G401.6 (cell line): Measurements from ENCODE around the gene TUBGCP5.
"Not testable (repeated sequence)": the region's sequence is repeated elsewhere in the genome, so short reads cannot be mapped to it uniquely, and the experiment has no call there.

Experiments used
- FAIRE-seq: peaks from 2 replicates; lab custom pipeline; 2012; peaks lifted over from hg19 to GRCh38; lab: Jason Lieb, UNC

The TUBGCP5 gene

GRCh38 chr15:23041736-23042135 lies 2.4 kb upstream of the TUBGCP5 start:
- FAIRE-seq, result not testable (repeated sequence)

DNA sequence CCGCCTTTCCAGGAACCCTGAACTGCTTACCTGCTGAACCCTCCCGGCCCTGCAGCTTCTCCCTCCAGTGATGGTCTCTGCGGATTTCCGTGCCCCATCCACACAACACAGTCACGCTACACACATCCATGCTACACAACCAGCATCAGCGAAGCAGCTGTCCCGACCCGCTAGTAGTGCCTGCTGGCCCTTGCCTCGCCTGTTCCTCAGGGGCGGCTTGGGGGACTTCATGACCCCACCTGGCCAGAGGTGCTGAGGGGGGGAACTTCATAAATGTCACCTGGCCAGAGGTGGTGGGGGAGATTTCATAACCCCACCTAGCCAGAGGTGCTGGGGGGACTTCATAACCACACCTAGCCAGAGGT lies 530 bp upstream of the TUBGCP5 start:
- FAIRE-seq, result no peak

GRCh38 chr15:23038726-23039142 lies 635 bp downstream of the TUBGCP5 start:
- no peak for FAIRE-seq

- FAIRE-seq, result no peak
Measured at GRCh38 chr15:23035964-23036566, 3.3 kb downstream of the TUBGCP5 start.

- FAIRE-seq, result no peak
Measured at GRCh38 chr15:23033979-23034378, 5.4 kb downstream of the TUBGCP5 start.

GRCh38 chr15:23026218-23026617 lies 13.2 kb downstream of the TUBGCP5 start:
- no peak for FAIRE-seq

DNA sequence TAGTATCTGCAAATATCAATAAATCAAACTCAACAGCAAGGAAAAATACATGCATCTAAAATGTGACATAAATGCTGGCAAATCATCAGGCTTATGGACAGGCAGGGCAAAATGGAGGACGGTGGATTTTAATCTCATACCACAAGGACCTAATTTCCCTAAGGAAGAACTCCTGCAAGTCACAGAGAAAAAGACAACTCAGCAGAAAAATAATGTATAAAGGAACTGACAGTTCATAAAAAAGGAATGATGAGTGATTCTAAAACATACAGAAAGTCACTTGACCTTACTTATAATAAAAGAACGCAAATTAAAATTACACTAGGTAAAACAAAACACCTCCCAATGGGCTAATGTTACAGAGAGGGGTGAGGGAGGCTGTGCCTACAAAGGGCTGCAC lies 17.2 kb downstream of the TUBGCP5 start:
- no peak for FAIRE-seq

GRCh38 chr15:23014394-23015000 lies 24.9 kb downstream of the TUBGCP5 start:
- no peak for FAIRE-seq

DNA sequence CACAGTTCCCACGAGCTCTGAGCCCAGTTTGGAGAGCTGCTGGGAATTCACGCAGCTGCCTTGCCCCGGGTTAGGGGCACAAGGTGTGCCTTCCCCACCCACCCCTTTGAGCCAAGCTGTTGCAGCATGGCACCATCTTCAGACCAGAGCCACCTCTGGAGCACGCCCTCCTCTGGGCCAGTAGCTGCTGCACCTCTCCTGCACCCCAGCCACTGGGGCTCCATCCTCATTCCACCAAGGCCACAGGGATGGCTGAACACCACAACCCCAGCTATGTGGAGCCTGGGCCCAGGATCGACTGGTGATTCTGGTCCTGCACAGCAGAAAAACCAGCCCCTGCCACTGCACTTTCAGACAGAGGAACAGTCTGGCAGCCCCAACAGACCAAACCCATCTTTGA lies 25.7 kb downstream of the TUBGCP5 start:
- FAIRE-seq, result no peak

DNA sequence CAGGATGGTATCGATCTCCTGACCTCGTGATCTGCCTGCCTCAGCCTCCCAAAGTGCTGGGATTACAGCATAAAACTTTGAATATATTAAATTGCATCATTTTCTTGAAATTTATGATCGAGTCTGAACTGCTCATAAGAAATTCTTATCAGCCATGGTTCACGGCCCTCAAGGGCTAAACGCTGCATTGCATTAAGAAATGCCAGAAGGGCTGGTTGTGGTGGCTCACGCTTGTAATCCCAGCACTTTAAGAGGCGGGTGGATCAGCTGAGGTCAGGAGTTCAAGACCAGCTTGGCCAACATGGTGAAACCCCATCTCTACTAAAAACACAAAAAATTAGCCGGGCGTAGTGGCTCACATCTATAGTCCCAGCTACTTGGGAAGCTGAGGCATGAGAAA lies 26.8 kb downstream of the TUBGCP5 start:
- FAIRE-seq, result not testable (repeated sequence)

GRCh38 chr15:23003736-23004135 lies 35.6 kb downstream of the TUBGCP5 start:
- no peak for FAIRE-seq

GRCh38 chr15:23002920-23003319 lies 36.4 kb downstream of the TUBGCP5 start:
- no peak for FAIRE-seq

GRCh38 chr15:22995795-22996194 lies 43.6 kb downstream of the TUBGCP5 start:
- no peak for FAIRE-seq

DNA sequence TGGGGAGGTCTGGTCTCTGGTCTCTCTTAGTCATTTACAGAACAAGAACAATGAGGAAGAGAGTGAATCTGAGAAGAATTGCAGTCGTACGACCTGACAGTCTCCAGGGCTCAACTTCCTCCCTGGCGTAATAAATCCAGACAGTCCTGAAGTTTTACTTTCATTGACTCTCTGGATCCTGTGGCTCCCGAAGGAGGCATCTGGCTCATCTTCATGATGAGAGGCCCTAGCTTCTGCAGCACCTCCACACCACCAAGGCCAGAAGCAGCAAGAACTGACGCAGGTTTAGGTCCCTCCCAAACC lies 47.4 kb downstream of the TUBGCP5 start:
- FAIRE-seq, result no peak

DNA sequence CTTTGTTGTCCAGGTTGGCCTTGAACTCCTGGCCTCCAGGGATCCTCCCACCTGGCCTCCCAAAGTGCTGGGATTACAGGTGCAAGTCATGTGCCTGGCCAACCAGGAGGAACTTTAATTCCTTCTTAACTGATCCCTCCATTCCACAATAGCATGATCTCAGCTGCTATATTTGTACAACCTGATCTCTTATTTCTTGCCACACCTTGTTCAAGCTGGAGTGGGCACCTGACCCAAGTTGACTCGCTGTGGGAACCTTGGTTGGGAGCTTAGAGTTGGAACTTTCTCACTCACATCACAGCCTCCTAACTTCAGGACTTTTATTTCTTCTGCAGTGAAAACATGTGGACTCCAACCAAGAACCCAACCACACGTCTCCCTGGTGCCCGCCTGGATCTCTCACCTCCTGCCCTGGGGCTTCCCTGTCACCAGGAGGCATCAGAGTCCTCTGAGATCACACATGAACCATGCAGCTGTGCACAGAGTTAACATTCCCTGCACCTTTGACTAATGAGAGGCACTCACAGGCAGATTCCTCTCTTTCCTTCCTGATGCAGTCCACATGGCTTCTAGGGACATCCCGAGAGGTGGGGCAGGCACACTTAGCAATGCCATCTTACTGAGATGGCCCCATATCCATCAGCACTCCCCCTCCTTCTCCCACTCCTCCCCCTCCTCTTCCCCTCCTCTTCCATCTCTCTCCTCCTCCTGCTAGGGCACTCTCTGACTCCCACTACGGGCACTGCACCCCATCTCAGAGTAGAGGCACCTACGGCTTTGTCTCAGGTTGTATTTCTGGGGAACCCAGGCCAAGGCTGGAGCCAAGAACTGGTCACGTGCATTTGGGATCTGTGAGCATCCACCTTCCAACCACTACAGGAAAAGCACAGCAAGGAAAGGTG lies 49.5 kb downstream of the TUBGCP5 start:
- no peak for FAIRE-seq

DNA sequence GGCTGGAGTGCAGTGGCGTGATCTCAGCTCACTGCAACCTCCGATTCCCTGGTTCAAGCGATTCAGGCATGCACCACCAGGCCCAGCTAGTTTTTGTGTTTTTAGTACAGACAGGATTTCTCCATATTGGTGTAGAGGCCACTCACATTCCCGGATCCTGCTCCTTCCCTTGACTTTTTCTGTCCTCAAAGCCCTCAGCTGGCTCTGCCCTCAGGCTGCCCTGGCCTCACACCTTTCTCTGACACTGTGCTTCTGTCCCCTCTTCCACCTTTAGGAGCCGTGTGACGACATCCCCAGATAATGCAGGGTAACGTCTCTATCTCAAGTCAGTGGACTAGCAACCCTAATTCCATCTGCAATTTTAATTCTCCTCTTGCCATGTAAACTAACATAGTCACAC lies 50.6 kb downstream of the TUBGCP5 start:
- FAIRE-seq, result no peak

- FAIRE-seq, result not testable (repeated sequence)
Measured at GRCh38 chr15:22981931-22982330, 57.4 kb downstream of the TUBGCP5 start.

- no peak for FAIRE-seq
Measured at GRCh38 chr15:22981051-22981840, 58.1 kb downstream of the TUBGCP5 start.

DNA sequence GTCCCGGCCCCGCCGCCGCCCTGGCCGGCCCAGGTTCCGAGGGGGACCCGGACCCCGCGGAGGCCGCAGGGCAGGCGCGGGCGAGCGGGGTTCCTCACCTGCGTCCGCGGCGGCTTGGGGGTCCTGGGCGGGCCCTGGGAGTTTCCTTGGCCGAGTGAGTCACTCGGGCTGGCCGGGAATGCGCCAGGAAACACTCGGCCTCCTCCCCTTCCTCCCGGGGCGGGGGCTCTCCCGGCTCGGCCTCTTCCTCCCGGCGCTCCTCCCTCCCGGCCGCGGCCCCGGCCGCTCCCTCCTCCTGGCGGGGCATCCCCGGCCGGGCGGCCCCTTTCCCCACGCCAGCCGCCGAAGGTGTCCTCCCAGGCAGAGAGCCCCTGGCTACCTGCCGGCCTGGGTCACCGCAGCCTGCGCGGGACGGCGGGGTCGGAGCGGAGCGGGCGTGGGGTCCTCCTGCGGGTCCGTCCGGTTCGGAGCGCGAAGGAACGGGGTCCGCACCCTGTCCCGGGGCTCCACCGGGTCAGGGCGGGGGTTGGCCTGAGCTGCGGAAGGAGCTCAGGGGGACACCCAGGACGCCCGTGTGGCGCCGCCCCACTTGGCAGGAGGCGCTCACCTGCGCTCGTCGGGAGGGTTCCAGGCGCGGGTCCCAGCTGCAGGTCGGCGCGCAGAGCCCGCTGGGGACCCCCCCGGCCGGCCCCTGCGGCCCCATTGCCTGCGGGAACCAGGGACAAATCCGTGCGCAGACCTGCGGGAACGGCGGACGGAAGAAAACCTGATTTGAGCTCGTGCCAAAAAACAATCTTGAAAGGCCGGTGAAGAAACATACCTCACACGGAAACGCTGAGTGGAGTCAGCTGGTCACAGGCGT lies 58.9 kb downstream of the TUBGCP5 start, which contains the start of gene CYFIP1:
CYFIP1 (minus strand) TSS at position 180 of the 862 bp plus-strand sequence. CDS start 33,083 bp downstream, outside the sequence.
- no peak for FAIRE-seq

DNA sequence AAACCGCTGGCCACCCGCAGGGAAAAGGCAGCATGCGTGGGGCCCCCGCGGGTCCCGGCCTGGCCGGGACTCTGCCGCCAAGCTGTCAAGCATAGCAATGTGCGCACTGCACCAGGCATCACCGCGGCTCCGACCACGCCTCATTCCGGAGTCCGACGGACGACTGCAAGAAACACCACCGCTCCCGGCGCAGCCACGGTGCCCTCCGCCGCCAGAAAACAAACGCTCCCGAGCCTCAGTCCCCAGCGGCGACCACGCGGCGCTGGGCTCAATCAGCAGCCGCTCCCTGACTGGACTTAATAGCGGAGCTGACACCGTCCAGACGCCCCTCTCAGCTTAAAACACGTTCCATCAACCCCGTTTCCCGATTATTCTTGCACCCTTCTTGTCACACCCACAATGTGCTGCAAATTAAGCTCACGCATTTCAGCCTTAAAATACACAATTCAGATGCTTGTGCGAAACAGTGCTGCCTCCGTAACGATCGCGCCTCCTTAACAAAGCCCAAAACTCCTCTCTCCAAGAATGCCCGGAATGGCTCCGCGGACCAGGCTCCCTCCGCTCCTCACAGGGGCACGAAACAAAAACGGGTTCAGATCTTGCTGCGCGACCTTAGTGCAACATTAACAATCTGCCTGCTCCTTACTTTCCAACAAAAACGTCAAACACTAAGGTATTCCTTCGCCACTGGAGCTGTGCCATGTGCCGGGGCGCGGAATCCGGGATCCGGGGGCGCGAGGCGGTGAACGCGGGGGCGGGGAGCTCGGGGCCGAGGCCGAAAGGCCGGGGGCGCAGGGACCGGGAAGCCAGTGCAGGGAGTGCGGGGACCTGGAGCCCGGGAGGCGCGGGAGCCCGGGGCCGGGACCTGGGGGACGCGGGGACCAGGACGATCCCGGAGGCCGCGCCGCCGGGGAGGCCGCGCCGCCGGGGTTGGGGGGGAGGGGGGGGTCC lies 59.9 kb downstream of the TUBGCP5 start:
- no peak for FAIRE-seq
